DND-41 (cell line): Measurements from ENCODE around the gene NEU2.

Experiments used
- ATAC-seq: fragments of 200-7000 bp; cut with Tn5 transposase; 3 replicates; pipeline ENCODE4 v1.9.1; 2021; ENCODE audit warnings: low read depth; ENCODE audit not compliant: insufficient read depth
- DNase-seq: peaks from one replicate; pipeline ENCODE4 v3.0.0-alpha.2; 2020
- H2AFZ ChIP-seq: 2 replicates; pipeline ENCODE4 v1.6.0; 2012; ENCODE audit warnings: low read depth, low read length
- H3K27ac ChIP-seq: 2 replicates; pipeline ENCODE4 v1.5.1; 2012; ENCODE audit warnings: low read length, inconsistent platforms
- H3K27me3 ChIP-seq: fragments of 200-600 bp; sonication (generic); 2 replicates; pipeline ENCODE4 v1.6.0; 2012; ENCODE audit warnings: low read length, mild to moderate bottlenecking, inconsistent platforms; ENCODE audit not compliant: insufficient read depth, poor library complexity
- H3K36me3 ChIP-seq: 2 replicates; pipeline ENCODE4 v1.5.1; 2012; ENCODE audit warnings: low read length, inconsistent platforms; ENCODE audit not compliant: insufficient read depth
- H3K4me1 ChIP-seq: 2 replicates; pipeline ENCODE4 v1.5.1; 2012; ENCODE audit warnings: mild to moderate bottlenecking, low read length; ENCODE audit not compliant: insufficient read depth
- H3K4me2 ChIP-seq: 2 replicates; pipeline ENCODE4 v1.6.0; 2012; ENCODE audit warnings: mild to moderate bottlenecking, moderate library complexity, low read length, inconsistent platforms; ENCODE audit not compliant: insufficient read depth
- H3K4me3 ChIP-seq, 2 experiments: fragments of 200-600 bp in 1 of 2; shearing (Covaris generic) in 1 of 2; 2 replicates each; pipeline ENCODE4 v1.5.1; 2012 to 2016; ENCODE audit warnings: inconsistent platforms in 2 of 2, low read length in 2 of 2, mild to moderate bottlenecking in 2 of 2, low read depth in 1 of 2, moderate library complexity in 1 of 2
- H3K79me2 ChIP-seq: 2 replicates; pipeline ENCODE4 v1.6.0; 2012; ENCODE audit warnings: low read length, inconsistent platforms; ENCODE audit not compliant: insufficient read depth
- H3K9ac ChIP-seq: 2 replicates; pipeline ENCODE4 v1.6.0; 2012; ENCODE audit warnings: low read depth, mild to moderate bottlenecking, inconsistent platforms, low read length, moderate library complexity
- H3K9me3 ChIP-seq: 2 replicates; pipeline ENCODE4 v1.5.1; 2012; ENCODE audit warnings: low read length, moderate library complexity, mild to moderate bottlenecking, inconsistent platforms; ENCODE audit not compliant: insufficient read depth, severe bottlenecking
- H4K20me1 ChIP-seq: 2 replicates; pipeline ENCODE4 v1.6.0; 2012; ENCODE audit warnings: low read length; ENCODE audit not compliant: insufficient read depth
- EZH2 ChIP-seq: IDR thresholded peaks from 3 replicates; pipeline ENCODE4 v1.6.1; 2012; ENCODE audit warnings: borderline replicate concordance, low read depth, mild to moderate bottlenecking, moderate library complexity, low read length, inconsistent platforms; ENCODE audit not compliant: severe bottlenecking
- TF ChIP-seq, protein P1 (sequence below): IDR thresholded peaks from 2 replicates; pipeline ENCODE4 v1.5.1; 2012; ENCODE audit warnings: borderline replicate concordance, low read length, moderate library complexity, mild to moderate bottlenecking; ENCODE audit not compliant: poor library complexity, severe bottlenecking; ENCODE audit errors: extremely low read depth

Gene NEU2

DNA sequence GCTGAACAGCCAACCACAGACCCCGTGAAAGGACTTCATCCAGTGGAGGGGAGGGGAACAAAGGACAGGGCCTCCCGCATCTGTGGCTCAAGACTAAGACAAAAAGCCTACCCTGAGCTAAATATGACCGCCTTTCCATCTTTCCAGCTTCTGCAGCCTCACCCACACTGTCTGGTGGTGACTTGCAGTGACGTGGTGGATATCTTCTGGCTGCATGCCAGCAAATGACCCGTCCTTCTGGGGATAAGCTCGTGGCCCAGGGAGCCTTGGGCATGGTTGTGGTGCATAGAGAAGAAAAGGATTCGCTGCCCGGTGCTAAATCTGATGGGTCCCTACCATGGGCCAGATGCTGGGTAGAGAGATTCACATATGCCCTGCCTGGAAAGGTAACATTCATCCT, 10.7 kb upstream of the NEU2 start:
- no peak overlapping the region for H3K27ac ChIP-seq

DNA sequence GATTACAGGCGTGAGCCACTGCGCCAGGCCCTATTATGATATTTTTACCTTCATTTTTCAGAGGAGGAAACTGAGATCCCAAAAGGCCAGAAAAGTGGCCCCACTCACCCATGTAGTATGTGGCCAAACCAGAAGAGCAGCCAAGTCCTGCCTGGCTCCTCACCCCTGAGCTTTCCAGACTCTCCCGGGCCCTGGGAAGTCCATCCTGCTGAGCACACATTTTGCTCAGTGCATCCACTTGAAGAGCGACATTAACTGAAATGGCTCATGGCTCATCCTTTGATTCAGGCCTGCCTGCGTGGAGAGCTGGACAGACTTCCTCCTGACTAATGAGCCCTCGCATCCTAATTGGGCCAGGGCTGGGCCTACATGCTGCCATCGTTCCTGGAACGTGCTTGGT, 9.9 kb upstream of the NEU2 start:
- ATAC-seq: no peak
- Histone ChIP-seq H4K20me1 (no peaks in the 10 kb centered on the region), H3K36me3 (no peaks in the 10 kb centered on the region), H2AFZ (no peak overlapping the region), H3K9ac (no peak overlapping the region), H3K79me2 (no peaks in the 10 kb centered on the region), H3K27ac (no peak overlapping the region), H3K27me3 (no peaks in the 10 kb centered on the region), H3K4me1 (no peaks in the 10 kb centered on the region), H3K4me2 (no peak overlapping the region), H3K9me3 (no peaks in the 10 kb centered on the region), H3K4me3 (no peak overlapping the region)
- TF ChIP-seq, protein P1, sequence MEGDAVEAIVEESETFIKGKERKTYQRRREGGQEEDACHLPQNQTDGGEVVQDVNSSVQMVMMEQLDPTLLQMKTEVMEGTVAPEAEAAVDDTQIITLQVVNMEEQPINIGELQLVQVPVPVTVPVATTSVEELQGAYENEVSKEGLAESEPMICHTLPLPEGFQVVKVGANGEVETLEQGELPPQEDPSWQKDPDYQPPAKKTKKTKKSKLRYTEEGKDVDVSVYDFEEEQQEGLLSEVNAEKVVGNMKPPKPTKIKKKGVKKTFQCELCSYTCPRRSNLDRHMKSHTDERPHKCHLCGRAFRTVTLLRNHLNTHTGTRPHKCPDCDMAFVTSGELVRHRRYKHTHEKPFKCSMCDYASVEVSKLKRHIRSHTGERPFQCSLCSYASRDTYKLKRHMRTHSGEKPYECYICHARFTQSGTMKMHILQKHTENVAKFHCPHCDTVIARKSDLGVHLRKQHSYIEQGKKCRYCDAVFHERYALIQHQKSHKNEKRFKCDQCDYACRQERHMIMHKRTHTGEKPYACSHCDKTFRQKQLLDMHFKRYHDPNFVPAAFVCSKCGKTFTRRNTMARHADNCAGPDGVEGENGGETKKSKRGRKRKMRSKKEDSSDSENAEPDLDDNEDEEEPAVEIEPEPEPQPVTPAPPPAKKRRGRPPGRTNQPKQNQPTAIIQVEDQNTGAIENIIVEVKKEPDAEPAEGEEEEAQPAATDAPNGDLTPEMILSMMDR: no peak
- TF ChIP-seq EZH2: no peak
- no peak for DNase-seq

More for the DNA sequence above, 10.7 kb upstream of the NEU2 start:
- no peaks in the 10 kb centered on the region for H3K36me3 ChIP-seq
- DNase-seq (no peak), ATAC-seq (no peak)
- H4K20me1 ChIP-seq: no peaks in the 10 kb centered on the region
- H3K4me2 ChIP-seq: no peak overlapping the region
- H3K27me3 ChIP-seq: no peaks in the 10 kb centered on the region
- TF ChIP-seq, protein P1: no peak
- TF ChIP-seq EZH2: no peak
- H3K9ac ChIP-seq: no peak overlapping the region
- no peaks in the 10 kb centered on the region for H3K79me2 ChIP-seq
- no peak overlapping the region for H3K4me3 ChIP-seq
- no peak overlapping the region for H2AFZ ChIP-seq
- no peaks in the 10 kb centered on the region for H3K4me1 ChIP-seq
- H3K9me3 ChIP-seq: no peaks in the 10 kb centered on the region

DNA sequence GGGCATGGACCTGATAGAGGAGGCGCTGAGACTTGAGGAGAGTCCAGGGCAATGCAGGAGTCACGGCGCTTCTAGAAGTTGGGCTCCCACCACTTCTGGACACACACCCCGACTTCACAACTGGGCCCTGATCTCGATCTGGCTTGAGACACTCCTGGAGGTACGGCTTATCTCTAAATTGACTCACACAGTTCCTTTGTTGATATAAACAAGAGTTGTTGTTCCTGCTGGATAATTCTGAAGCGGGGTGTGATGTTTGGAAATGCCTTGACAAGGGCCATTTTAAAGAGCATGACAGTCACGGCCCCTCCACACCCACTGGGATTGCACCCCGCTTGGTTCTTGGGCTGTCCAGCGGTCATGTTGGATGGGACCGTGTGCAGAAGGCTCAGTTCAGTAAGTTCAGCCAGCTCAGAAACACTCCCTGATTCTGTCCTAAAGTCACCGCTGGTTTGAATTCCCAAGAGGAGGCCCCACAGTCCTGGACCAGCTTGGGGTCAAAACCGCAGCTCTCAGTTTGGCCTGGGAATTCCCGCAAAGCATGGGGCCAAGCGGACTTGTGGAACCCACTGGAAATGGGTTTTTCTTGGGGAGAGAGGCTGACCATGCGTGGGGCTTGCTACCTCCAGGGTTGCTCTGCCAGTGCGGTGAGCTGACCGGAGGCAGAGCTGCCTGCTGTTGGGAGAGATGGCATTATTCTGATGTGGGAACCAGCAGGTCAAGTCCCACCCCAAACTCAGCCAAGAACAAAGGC, 9.3 kb upstream of the NEU2 start:
- Histone ChIP-seq H3K4me2 (no peak overlapping the region), H3K9me3 (no peaks in the 10 kb centered on the region), H4K20me1 (no peaks in the 10 kb centered on the region), H3K36me3 (no peaks in the 10 kb centered on the region), H3K4me3 (no peak overlapping the region), H3K79me2 (no peaks in the 10 kb centered on the region), H3K27ac (no peak overlapping the region), H2AFZ (no peak overlapping the region), H3K9ac (no peak overlapping the region), H3K4me1 (no peaks in the 10 kb centered on the region), H3K27me3 (no peaks in the 10 kb centered on the region)
- DNase-seq: no peak
- TF ChIP-seq EZH2: no peak
- TF ChIP-seq, protein P1: no peak
- ATAC-seq: no peak
